Liver (tissue), 9 donors: ENCODE measurements around the gene BMP7. TPM values are rescaled to one million over a fixed set of nuclear protein-coding genes. Genes with fewer than 3 reads are reported as not detected.

Experiments used
- DNase-seq: peaks from one replicate; pipeline ENCODE4 v3.0.0-alpha.2; 2017; ENCODE audit warnings: low spot score
- H3K27ac ChIP-seq, 2 donors: one replicate each; pipeline ENCODE4 v1.7.0; 2013; ENCODE audit warnings: inconsistent platforms in 2 of 2, low read length in 2 of 2, control low read depth in 1 of 2, low read depth in 1 of 2, mild to moderate bottlenecking in 1 of 2
- H3K27me3 ChIP-seq, 4 donors: one replicate each; pipeline versions ENCODE4 v1.6.1 to v1.7.0; 2013; ENCODE audit warnings: low read length in 3 of 4, inconsistent platforms in 1 of 4, mild to moderate bottlenecking in 1 of 4, moderate library complexity in 1 of 4; ENCODE audit not compliant: control insufficient read depth in 4 of 4, insufficient read depth in 4 of 4
- H3K36me3 ChIP-seq, 4 donors: one replicate each; pipeline versions ENCODE4 v1.6.1 to v1.7.0; 2013; ENCODE audit warnings: low read length in 3 of 4, mild to moderate bottlenecking in 3 of 4, low read depth in 1 of 4, moderate library complexity in 1 of 4; ENCODE audit not compliant: control insufficient read depth in 4 of 4, insufficient read depth in 3 of 4
- H3K4me1 ChIP-seq, 4 donors: one replicate each; pipeline versions ENCODE4 v1.6.1 to v1.7.0; 2013; ENCODE audit warnings: low read length in 3 of 4, mild to moderate bottlenecking in 3 of 4, moderate library complexity in 1 of 4; ENCODE audit not compliant: control insufficient read depth in 4 of 4, insufficient read depth in 4 of 4
- H3K4me3 ChIP-seq, 3 donors: one replicate each; pipeline versions ENCODE4 v1.6.1 to v1.7.0; 2013; ENCODE audit warnings: low read length in 3 of 3, control low read depth in 1 of 3, low read depth in 1 of 3, mild to moderate bottlenecking in 1 of 3
- H3K9ac ChIP-seq, 2 donors: one replicate each; pipeline ENCODE4 v1.7.0; 2013; ENCODE audit warnings: low read length in 2 of 2, mild to moderate bottlenecking in 2 of 2, moderate library complexity in 2 of 2, control low read depth in 1 of 2, low read depth in 1 of 2
- H3K9me3 ChIP-seq, 4 donors: one replicate each; pipeline versions ENCODE4 v1.6.1 to v1.7.0; 2013; ENCODE audit warnings: low read length in 3 of 4; ENCODE audit not compliant: control insufficient read depth in 4 of 4
- CTCF ChIP-seq: fragments of 150-350 bp; IDR thresholded peaks from 2 replicates; pipeline ENCODE4 v1.5.1; 2017; ENCODE audit warnings: improper control_type of control experiment, low read depth, low read length; ENCODE audit not compliant: missing input control
- EGR1 ChIP-seq, 2 donors: IDR thresholded peaks; 2 replicates each; pipeline ENCODE4 v1.6.1; 2016 to 2018; ENCODE audit warnings: antibody characterized with exemption in 2 of 2, low read depth in 2 of 2
- FOXA2 ChIP-seq: IDR thresholded peaks from 2 replicates; pipeline ENCODE4 v1.6.1; 2016; ENCODE audit warnings: antibody characterized with exemption
- GABPA ChIP-seq, 2 donors: IDR thresholded peaks in 1 of 2; conservative IDR thresholded peaks in 1 of 2; 2 replicates each; pipeline ENCODE4 v1.6.1; 2016; ENCODE audit warnings: antibody characterized with exemption in 2 of 2, mild to moderate bottlenecking in 1 of 2, moderate library complexity in 1 of 2
- HNF4G ChIP-seq: IDR thresholded peaks from 2 replicates; pipeline ENCODE4 v1.6.1; 2016; ENCODE audit warnings: antibody characterized with exemption
- JUND ChIP-seq, 2 donors: IDR thresholded peaks; 2 replicates each; pipeline ENCODE4 v1.6.1; 2016; ENCODE audit warnings: antibody characterized with exemption in 2 of 2
- MAX ChIP-seq: IDR thresholded peaks from 2 replicates; pipeline ENCODE4 v1.6.1; 2016; ENCODE audit warnings: antibody characterized with exemption
- NR2F2 ChIP-seq: IDR thresholded peaks from 2 replicates; pipeline ENCODE4 v1.6.1; 2016; ENCODE audit warnings: antibody characterized with exemption
- RAD21 ChIP-seq, 2 donors: IDR thresholded peaks; 2 replicates each; pipeline ENCODE4 v1.6.1; 2016; ENCODE audit warnings: antibody characterized with exemption in 2 of 2, mild to moderate bottlenecking in 2 of 2
- REST ChIP-seq: IDR thresholded peaks from 2 replicates; pipeline ENCODE4 v1.6.1; 2016; ENCODE audit warnings: antibody characterized with exemption, mild to moderate bottlenecking
- RXRA ChIP-seq, 2 donors: IDR thresholded peaks; 2 replicates each; pipeline ENCODE4 v1.6.1; 2017 to 2018; ENCODE audit warnings: antibody characterized with exemption in 2 of 2, mild to moderate bottlenecking in 1 of 2
- SP1 ChIP-seq: IDR thresholded peaks from 2 replicates; pipeline ENCODE4 v1.6.1; 2018; ENCODE audit warnings: antibody characterized with exemption, mild to moderate bottlenecking
- TAF1 ChIP-seq: conservative IDR thresholded peaks from 2 replicates; pipeline ENCODE4 v1.6.1; 2016; ENCODE audit warnings: antibody characterized with exemption, mild to moderate bottlenecking
- YY1 ChIP-seq: IDR thresholded peaks from 2 replicates; pipeline ENCODE4 v1.6.1; 2016; ENCODE audit warnings: antibody characterized with exemption, mild to moderate bottlenecking
- ZBTB33 ChIP-seq: IDR thresholded peaks from 2 replicates; pipeline ENCODE4 v1.6.1; 2016; ENCODE audit warnings: antibody characterized with exemption
- WGBS: extraction: QIAGEN DNeasy Blood & Tissue Kit; methylation state at CpG from one replicate; pipeline ENCODE4 v1.1.7; 2013; 5-methylcytosine and 5-hydroxymethylcytosine counted together
- polyA plus RNA-seq, 2 donors: library from polyadenylated mRNA; stranded (reverse) in 1 of 2; unstranded in 1 of 2; fragments of 200-250 nt in 1 of 2; fragments of >200 nt in 1 of 2; fragmentation: Nextera tagmentation in 1 of 2; extraction: Ambion mirVana in 1 of 2; gene quantifications; one replicate each; pipeline versions ENCODE4 v1.2.1 to v1.2.3, GENCODE V29; 2013 to 2015
- total RNA-seq, 2 donors: library from RNA; depleted of rRNA; stranded (reverse); fragments of >200 nt; gene quantifications; one replicate each; pipeline ENCODE4 v1.2.3, GENCODE V29; 2014
- donor health status: healthy.
- donor health status: healthy.
- donor health status: healthy.
- donor health status: healthy.
- donor health status: healthy.

BMP7 gene
- total and polyA plus RNA-seq, 4 donors, result not detected

GRCh38 chr20:57156011-57156729 lies 110.3 kb downstream of the BMP7 start:
- no peaks in the 10 kb centered on the region for H3K4me1 ChIP-seq
- no peaks in the 10 kb centered on the region for H3K27me3 ChIP-seq
- TF ChIP-seq JUND (IDR thresholded peaks at IDR 0.05) (no peak), SP1 (no peak), REST (no peak), GABPA (IDR thresholded peaks at IDR 0.05 in 1 of 2, conservative IDR thresholded peaks at IDR 0.05 in 1 of 2) (no peak), FOXA2 (no peak), CTCF (no peak), MAX (no peak), NR2F2 (no peak), HNF4G (no peak), RAD21 (IDR thresholded peaks at IDR 0.05) (no peak), RXRA (IDR thresholded peaks at IDR 0.05) (no peak), EGR1 (IDR thresholded peaks at IDR 0.05; ENCODE audit: low read depth in 2 of 2) (no peak), ZBTB33 (no peak), YY1 (no peak), TAF1 (no peak)
- DNase-seq, result no peak
- no peaks in the 10 kb centered on the region for H3K9me3 ChIP-seq
- WGBS, result 86% methylated on average over 18 of the region's 18 CpGs
- no peak overlapping the region for H3K4me3 ChIP-seq
- H3K9ac ChIP-seq, result no peak overlapping the region
- no peak overlapping the region for H3K27ac ChIP-seq
- no peaks in the 10 kb centered on the region for H3K36me3 ChIP-seq

GRCh38 chr20:57155415-57155814 lies 111.0 kb downstream of the BMP7 start:
- DNase-seq, result no peak
- Histone ChIP-seq H3K27ac (no peak overlapping the region), H3K9ac (no peak overlapping the region), H3K4me1 (no peaks in the 10 kb centered on the region), H3K27me3 (peaks cover 0 to 3% (median 0%) of the 10 kb centered on the region in 4 donors), H3K36me3 (no peaks in the 10 kb centered on the region), H3K9me3 (no peaks in the 10 kb centered on the region), H3K4me3 (no peak overlapping the region)
- WGBS, result 60% methylated on average over 8 of the region's 8 CpGs
- no peak for TF ChIP-seq CTCF
